GM12872 (cell line): ENCODE results near the gene PRG3.

ENCODE experiments used
- CTCF ChIP-seq: IDR thresholded peaks from 3 replicates; pipeline ENCODE4 v1.5.1; 2011; ENCODE audit warnings: low read depth, mild to moderate bottlenecking, low read length, moderate library complexity; ENCODE audit not compliant: insufficient read depth

Gene PRG3

GRCh38 chr11:57380975-57381374 lies at the start of gene PRG3:
Gene PRG3, minus strand, starts transcription at chr11:57381150. Its CDS starts 442 bp downstream, at chr11:57380708.
- no peak for TF ChIP-seq CTCF

GRCh38 chr11:57429946-57430345 lies 49.0 kb upstream of the PRG3 start:
- TF ChIP-seq CTCF, result no peak

- no peak for TF ChIP-seq CTCF
Measured at GRCh38 chr11:57428643-57429042, 47.7 kb upstream of the PRG3 start.

GRCh38 chr11:57427727-57428082 lies 46.8 kb upstream of the PRG3 start:
- TF ChIP-seq CTCF, result no peak

- no peak for TF ChIP-seq CTCF
Measured at GRCh38 chr11:57426929-57427726, 46.2 kb upstream of the PRG3 start, which contains the start of gene SLC43A3. Gene SLC43A3, minus strand, starts transcription at chr11:57427121. Its CDS starts 949 bp downstream, at chr11:57426172.

- no peak for TF ChIP-seq CTCF
Measured at GRCh38 chr11:57426439-57426928, 45.5 kb upstream of the PRG3 start.

GRCh38 chr11:57425565-57426438 lies 44.9 kb upstream of the PRG3 start:
- TF ChIP-seq CTCF, result no peak
